ENCODE data around the gene FAM135A. TPM values are rescaled to one million over a fixed set of nuclear protein-coding genes. Genes with fewer than 3 reads are reported as not detected.
"Not testable (repeated sequence)": the region's sequence is repeated elsewhere in the genome, so short reads cannot be mapped to it uniquely, and the experiment has no call there.

FAM135A gene
- total RNA-seq, 2 donors from 2014 or later = 25.8 to 34.0 TPM

GRCh38 chr6:70494833-70495232 is 81.5 kb downstream of the FAM135A start:
- 94 to 100% methylated on average over 1 of the region's 1 CpG for WGBS, 2 experiments (ENCODE audit: insufficient coverage in 1 of 2, insufficient read length in 1 of 2)

GRCh38 chr6:70495790-70496189 is 82.5 kb downstream of the FAM135A start:
- H3K36me3 ChIP-seq (ENCODE audit: control insufficient read depth, insufficient read depth, low read length); H3K4me1 Mint-ChIP-seq; H3K9me3 ChIP-seq (ENCODE audit: control insufficient read depth, low read length); H3K27me3 ChIP-seq (ENCODE audit: control insufficient read depth, insufficient read depth, low read length, poor library complexity, severe bottlenecking); H3K27ac ChIP-seq (ENCODE audit: low read depth, low read length); H3K9me3 Mint-ChIP-seq; H3K4me1 ChIP-seq (ENCODE audit: control insufficient read depth, insufficient read depth, low read length); H3K27me3 Mint-ChIP-seq (ENCODE audit: insufficient read depth); H3K9ac ChIP-seq (ENCODE audit: extremely low read depth, low read length, poor library complexity, severe bottlenecking); H3K4me3 ChIP-seq (ENCODE audit: low read length); H3K4me3 Mint-ChIP-seq; DNase-seq; H3K27ac Mint-ChIP-seq: not testable (repeated sequence)
- peaks cover 26% of the 10 kb centered on the region for H3K36me3 Mint-ChIP-seq (ENCODE audit: low read depth)
- 60 to 97% methylated on average over 1 to 2 of the region's 3 CpGs for WGBS, 2 experiments (ENCODE audit: insufficient coverage in 1 of 2, insufficient read length in 1 of 2)

More at GRCh38 chr6:70494833-70495232, 81.5 kb downstream of the FAM135A start:
- no peaks in the 10 kb centered on the region for H3K4me1 ChIP-seq (ENCODE audit: control insufficient read depth, insufficient read depth, low read length)
- H3K27me3 ChIP-seq (ENCODE audit: control insufficient read depth, insufficient read depth, low read length, poor library complexity, severe bottlenecking) = no peaks in the 10 kb centered on the region
- Mint-ChIP-seq H3K4me3 (no peak overlapping the region), H3K27ac (no peak overlapping the region), H3K27me3 (ENCODE audit: insufficient read depth) (no peaks in the 10 kb centered on the region), H3K36me3 (ENCODE audit: low read depth) (peaks cover 22% of the 10 kb centered on the region), H3K9me3 (peaks cover 9% of the 10 kb centered on the region), H3K4me1 (peaks cover 6% of the 10 kb centered on the region)
- no peak overlapping the region for H3K4me3 ChIP-seq (ENCODE audit: low read length)
- H3K36me3 ChIP-seq (ENCODE audit: control insufficient read depth, insufficient read depth, low read length) = no peaks in the 10 kb centered on the region
- H3K9ac ChIP-seq (ENCODE audit: extremely low read depth, low read length, poor library complexity, severe bottlenecking) = no peak overlapping the region
- no peak for TF ChIP-seq CTCF (conservative IDR thresholded peaks at IDR 0.05)
- no peaks in the 10 kb centered on the region for H3K9me3 ChIP-seq (ENCODE audit: control insufficient read depth, low read length)
- no peak overlapping the region for H3K27ac ChIP-seq (ENCODE audit: low read depth, low read length)
- DNase-seq = no peak

GRCh38 chr6:70502484-70502883 is 89.2 kb downstream of the FAM135A start:
- H3K9me3 Mint-ChIP-seq = peaks cover 19% of the 10 kb centered on the region
- H3K9ac ChIP-seq (ENCODE audit: extremely low read depth, low read length, poor library complexity, severe bottlenecking) = no peak overlapping the region

More at GRCh38 chr6:70502484-70502883, 89.2 kb downstream of the FAM135A start:
- H3K27ac ChIP-seq (ENCODE audit: low read depth, low read length) = no peak overlapping the region
- Mint-ChIP-seq H3K27ac (no peak overlapping the region), H3K36me3 (ENCODE audit: low read depth) (peaks cover 54% of the 10 kb centered on the region), H3K4me3 (no peak overlapping the region), H3K27me3 (ENCODE audit: insufficient read depth) (no peaks in the 10 kb centered on the region), H3K4me1 (no peaks in the 10 kb centered on the region)
- H3K36me3 ChIP-seq (ENCODE audit: control insufficient read depth, insufficient read depth, low read length) = peaks cover 30% of the 10 kb centered on the region
- H3K9me3 ChIP-seq (ENCODE audit: control insufficient read depth, low read length) = peaks cover 23% of the 10 kb centered on the region
- no peak overlapping the region for H3K4me3 ChIP-seq (ENCODE audit: low read length)
- no peaks in the 10 kb centered on the region for H3K27me3 ChIP-seq (ENCODE audit: control insufficient read depth, insufficient read depth, low read length, poor library complexity, severe bottlenecking)
- H3K4me1 ChIP-seq (ENCODE audit: control insufficient read depth, insufficient read depth, low read length) = no peaks in the 10 kb centered on the region
- 80 to 98% methylated on average over 1 to 2 of the region's 3 CpGs for WGBS, 2 experiments (ENCODE audit: insufficient coverage in 1 of 2, insufficient read length in 1 of 2)
- no peak for TF ChIP-seq CTCF (conservative IDR thresholded peaks at IDR 0.05)
- DNase-seq = no peak

All from endodermal cell (in vitro differentiated cells).